Measurements from ENCODE around the gene KRT6A. TPM values are rescaled to one million over a fixed set of nuclear protein-coding genes. Genes with fewer than 3 reads are reported as not detected.

Gene KRT6A
- total RNA-seq = not detected

DNA sequence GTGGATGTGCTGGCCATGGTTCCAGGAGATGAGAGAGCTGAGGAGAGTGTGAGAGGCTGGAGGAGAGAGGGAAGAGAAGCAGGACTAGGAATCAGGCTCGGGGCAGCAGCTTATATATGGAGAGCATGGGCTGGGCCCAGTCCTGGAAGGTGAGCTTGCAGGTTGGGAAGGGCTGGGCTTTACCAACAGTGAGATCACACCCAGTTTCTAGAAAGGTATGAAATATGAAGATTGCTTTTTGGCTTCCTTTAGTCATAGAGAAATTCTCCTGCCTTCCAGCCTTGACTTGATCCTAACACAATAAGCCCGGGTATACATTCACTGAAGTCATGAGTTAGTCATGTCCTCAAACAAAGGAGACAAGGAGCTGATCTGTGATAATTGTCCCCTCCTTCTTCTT is at the start of gene KRT6A:
Gene KRT6A, minus strand, starts transcription at position 86 of the 400 bp plus-strand sequence. Its CDS starts 69 bp downstream, at position 17.
- no peak within 1 kb of the TSS for H3K4me3 ChIP-seq (ENCODE audit: low read length)
- no peaks in the 10 kb centered on the region for H3K4me1 ChIP-seq (ENCODE audit: insufficient read depth, low read length)
- no peaks in the 10 kb centered on the region for H3K9me3 ChIP-seq (ENCODE audit: low read depth, low read length)
- peaks cover 2% of the 10 kb centered on the region for H3K27me3 ChIP-seq (ENCODE audit: insufficient read depth, low read length)

DNA sequence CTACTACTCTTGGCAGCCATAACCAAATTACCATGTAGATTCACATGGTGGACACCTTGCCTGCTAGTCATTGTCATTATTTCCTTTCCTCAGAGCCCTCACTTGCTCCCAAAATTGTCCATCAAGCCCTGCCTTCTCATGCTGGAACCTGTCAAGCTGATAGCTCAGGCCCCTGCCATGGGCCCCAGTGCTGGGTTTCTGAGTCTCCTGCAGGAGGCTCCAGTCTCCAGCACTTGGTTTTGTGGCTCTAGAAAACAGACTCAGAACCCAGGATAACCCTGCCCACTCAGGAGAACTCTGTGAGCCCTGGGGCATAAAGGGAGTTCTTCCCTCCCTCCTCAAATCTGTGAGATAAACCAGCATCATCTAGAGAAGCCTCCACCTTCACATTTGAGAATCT is 49.1 kb upstream of the KRT6A start:
- Histone ChIP-seq H3K27me3 (ENCODE audit: insufficient read depth, low read length) (no peaks in the 10 kb centered on the region), H3K9me3 (ENCODE audit: low read depth, low read length) (no peaks in the 10 kb centered on the region), H3K4me1 (ENCODE audit: insufficient read depth, low read length) (no peaks in the 10 kb centered on the region), H3K4me3 (ENCODE audit: low read length) (no peak overlapping the region)

DNA sequence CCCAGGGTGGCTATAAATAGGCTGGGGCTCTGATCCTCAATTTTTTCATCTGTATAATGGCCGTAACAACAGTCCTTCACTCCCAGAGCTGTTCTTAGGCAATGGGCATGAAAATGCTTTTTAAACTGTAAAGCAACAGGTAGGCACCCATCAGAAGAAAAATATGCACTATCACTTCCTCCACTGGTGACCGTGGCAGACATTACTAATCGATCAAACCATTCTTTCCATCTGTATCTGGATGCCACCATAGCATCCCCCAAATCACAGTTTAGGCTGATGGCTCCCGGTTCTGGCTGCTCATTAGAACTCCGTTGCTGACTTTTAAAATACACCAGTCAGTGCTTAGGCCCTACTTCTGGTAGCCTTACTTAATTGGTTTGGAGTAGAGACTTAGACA is 48.7 kb upstream of the KRT6A start:
- no peaks in the 10 kb centered on the region for H3K9me3 ChIP-seq (ENCODE audit: low read depth, low read length)
- no peaks in the 10 kb centered on the region for H3K4me1 ChIP-seq (ENCODE audit: insufficient read depth, low read length)
- no peaks in the 10 kb centered on the region for H3K27me3 ChIP-seq (ENCODE audit: insufficient read depth, low read length)
- no peak overlapping the region for H3K4me3 ChIP-seq (ENCODE audit: low read length)

DNA sequence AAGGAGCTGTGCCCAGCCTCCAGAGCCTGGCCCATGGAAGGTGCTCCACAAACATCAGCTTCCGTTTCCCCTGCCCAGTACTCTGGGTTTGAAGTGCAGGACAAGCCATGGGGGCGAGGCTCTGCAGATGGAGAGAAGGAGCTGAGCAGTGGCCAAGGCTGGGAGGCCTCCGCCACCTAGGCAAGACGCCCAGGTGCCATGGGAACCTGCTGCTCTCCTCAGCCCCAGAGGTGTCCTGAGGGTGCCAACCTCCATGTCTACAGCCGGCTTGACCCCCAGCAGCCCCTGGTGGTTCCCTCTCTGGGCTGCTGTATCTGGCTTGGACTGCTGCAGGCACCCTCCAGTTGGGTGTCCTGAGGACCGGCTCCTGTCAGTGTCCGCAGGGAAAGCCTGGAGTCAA is 47.5 kb upstream of the KRT6A start:
- no peaks in the 10 kb centered on the region for H3K4me1 ChIP-seq (ENCODE audit: insufficient read depth, low read length)
- no peaks in the 10 kb centered on the region for H3K9me3 ChIP-seq (ENCODE audit: low read depth, low read length)
- no peak overlapping the region for H3K4me3 ChIP-seq (ENCODE audit: low read length)
- H3K27me3 ChIP-seq (ENCODE audit: insufficient read depth, low read length) = no peaks in the 10 kb centered on the region

DNA sequence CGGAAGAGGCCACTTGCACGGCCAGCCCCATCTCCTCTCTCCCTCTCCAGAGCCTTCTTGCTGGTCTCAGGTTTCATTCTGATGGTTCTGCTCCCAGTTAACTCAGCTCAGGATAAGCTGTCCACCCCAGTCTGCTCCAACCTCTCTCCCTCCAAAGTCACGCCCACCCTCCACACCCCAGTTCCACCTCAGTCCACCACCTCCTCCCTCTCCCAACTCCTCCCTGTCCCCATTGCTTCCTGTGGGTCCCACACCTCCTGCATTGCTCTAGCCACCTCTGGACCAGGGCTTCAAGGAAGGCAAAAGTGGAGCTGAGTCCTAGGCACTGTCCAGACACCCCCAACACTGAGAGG is 46.7 kb upstream of the KRT6A start:
- H3K4me3 ChIP-seq (ENCODE audit: low read length) = no peak overlapping the region
- H3K27me3 ChIP-seq (ENCODE audit: insufficient read depth, low read length) = no peaks in the 10 kb centered on the region
- H3K9me3 ChIP-seq (ENCODE audit: low read depth, low read length) = no peaks in the 10 kb centered on the region
- H3K4me1 ChIP-seq (ENCODE audit: insufficient read depth, low read length) = no peaks in the 10 kb centered on the region

DNA sequence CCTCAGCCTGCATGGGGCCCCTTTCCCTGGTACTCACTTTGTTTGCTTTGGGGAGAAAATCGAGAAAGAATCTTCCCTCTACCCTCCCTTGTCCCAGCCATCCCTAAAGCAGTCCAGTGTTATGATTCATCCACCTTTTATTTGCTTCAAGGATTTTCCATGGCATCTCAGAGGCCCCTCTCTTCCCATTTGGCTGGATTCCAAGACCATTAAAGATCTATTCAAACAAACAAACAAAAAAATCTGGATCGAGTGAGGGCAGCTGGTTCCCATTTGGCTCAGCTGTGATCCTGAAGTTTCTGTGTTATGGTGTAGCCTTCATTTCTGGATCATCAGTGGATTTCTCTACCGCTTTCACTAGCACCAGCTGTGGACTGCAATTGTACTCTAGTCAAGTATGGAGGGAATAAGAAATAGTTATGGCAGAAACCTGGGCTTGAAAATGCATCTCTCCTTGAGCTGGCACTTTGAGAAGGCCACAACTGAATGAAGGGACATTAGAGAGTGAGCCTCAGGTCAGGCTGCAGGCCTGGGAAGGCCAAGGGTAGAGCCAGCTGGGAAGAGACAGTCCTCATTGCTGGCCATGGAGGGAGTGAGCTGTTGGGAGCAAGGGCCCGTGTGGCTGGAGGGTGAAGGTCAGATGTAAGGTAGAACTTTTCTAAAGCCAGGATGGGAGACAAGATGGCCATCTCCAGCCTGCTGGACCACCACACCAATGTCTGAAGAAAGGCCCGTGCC is 46.2 kb upstream of the KRT6A start:
- Histone ChIP-seq H3K4me3 (ENCODE audit: low read length) (no peak overlapping the region), H3K27me3 (ENCODE audit: insufficient read depth, low read length) (no peaks in the 10 kb centered on the region), H3K4me1 (ENCODE audit: insufficient read depth, low read length) (no peaks in the 10 kb centered on the region), H3K9me3 (ENCODE audit: low read depth, low read length) (no peaks in the 10 kb centered on the region)

DNA sequence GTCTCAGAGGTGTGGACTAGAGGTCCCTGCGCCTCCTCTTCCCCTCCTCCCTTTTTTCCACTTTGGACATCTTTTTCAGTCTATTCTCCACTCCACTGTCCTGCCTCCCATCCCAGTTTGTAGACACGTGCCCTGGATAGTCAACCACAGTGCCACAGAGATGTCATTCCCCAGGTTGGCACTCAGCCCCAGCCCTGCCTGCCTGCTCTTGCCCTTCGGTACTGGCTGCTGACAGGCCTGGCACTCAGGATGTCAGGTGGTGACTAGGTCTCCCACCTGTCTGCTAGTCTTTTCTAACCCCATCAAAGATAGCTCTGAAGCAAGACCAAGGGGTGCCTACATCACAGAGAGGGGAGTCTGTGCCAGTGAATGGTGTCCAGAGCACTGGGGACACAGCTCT is 44.0 kb upstream of the KRT6A start:
- H3K27me3 ChIP-seq (ENCODE audit: insufficient read depth, low read length) = no peaks in the 10 kb centered on the region
- H3K9me3 ChIP-seq (ENCODE audit: low read depth, low read length) = no peaks in the 10 kb centered on the region
- H3K4me3 ChIP-seq (ENCODE audit: low read length) = no peak overlapping the region
- H3K4me1 ChIP-seq (ENCODE audit: insufficient read depth, low read length) = no peaks in the 10 kb centered on the region

DNA sequence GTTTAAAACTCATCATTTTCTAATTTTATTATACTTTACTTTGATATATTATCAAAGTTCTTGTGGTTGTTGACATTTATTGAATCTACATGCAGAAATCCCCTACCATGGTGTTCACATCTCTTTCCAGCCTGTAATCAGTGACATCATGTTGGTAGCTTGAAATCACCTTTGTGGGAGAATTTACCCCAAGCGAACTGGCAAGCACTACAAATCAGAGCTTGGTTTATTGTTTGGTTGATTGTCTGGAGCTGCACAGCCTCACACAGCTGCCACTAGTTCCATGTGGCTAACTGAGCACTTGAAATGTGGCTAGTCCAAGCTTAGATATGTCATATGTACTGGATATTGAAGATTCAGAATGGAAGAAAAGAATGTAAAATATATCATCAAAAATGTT is 42.5 kb upstream of the KRT6A start:
- Histone ChIP-seq H3K4me1 (ENCODE audit: insufficient read depth, low read length) (peaks cover 4% of the 10 kb centered on the region), H3K27me3 (ENCODE audit: insufficient read depth, low read length) (no peaks in the 10 kb centered on the region), H3K9me3 (ENCODE audit: low read depth, low read length) (no peaks in the 10 kb centered on the region), H3K4me3 (ENCODE audit: low read length) (no peak overlapping the region)

DNA sequence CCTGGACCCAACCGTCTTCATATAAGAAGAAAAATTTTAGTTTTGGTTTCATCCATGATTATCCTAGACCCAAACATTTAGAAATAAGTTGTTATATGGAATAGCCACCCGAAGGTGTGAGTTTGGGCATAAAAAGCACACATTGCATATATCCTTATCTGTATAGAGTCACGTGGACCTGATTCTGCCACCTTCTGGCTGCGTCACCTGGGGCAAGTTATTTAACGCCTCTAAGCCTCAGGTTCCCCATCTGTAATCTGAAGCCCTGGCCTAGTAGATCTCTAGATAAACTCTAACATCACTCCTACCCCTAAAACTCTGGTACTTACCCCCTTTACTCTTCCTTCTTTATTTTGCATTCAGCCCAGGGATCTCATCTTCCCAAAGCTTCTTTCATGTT is 41.4 kb upstream of the KRT6A start:
- H3K4me3 ChIP-seq (ENCODE audit: low read length) = no peak overlapping the region
- H3K4me1 ChIP-seq (ENCODE audit: insufficient read depth, low read length) = peaks cover 4% of the 10 kb centered on the region
- no peaks in the 10 kb centered on the region for H3K9me3 ChIP-seq (ENCODE audit: low read depth, low read length)
- H3K27me3 ChIP-seq (ENCODE audit: insufficient read depth, low read length) = no peaks in the 10 kb centered on the region

DNA sequence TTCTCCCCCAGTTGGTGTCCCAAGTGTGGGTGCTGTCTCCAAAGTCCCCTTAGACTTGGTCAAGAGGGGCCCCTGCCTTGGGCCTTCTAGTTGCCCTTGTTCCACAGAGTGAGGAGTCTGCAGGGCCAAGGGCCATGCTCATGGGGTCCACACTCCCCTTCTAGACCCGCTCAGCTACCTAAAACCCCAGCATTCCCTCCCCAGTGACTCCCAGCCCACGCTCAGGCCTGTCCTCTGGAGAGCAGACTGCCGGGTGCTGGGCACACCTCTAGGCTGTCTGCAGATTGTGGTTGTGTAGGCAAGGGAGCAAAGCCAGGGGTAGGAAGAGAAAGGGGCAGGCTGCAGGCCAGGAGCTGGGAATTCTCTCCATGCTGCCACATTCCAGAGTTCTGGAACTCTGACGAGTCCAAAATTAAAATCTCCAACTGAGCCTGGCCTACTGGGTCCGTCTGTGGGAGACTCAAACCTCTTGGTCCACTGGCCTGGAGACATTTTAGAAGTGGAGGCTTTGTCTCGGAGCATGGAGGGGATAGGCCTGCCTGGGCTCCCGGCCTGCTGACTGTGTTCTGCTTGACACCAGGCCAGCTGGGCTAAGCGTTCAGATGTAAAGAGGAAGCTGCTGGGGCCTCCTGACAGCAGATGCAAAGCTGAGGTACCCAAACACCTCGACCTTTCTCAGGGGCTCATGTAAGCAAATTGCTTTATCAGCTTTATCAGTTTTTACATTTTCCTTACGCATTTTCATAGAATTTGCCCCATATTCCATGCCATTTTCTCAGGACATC is 40.8 kb upstream of the KRT6A start:
- no peaks in the 10 kb centered on the region for H3K27me3 ChIP-seq (ENCODE audit: insufficient read depth, low read length)
- peaks cover 4% of the 10 kb centered on the region for H3K4me1 ChIP-seq (ENCODE audit: insufficient read depth, low read length)
- no peak overlapping the region for H3K4me3 ChIP-seq (ENCODE audit: low read length)
- H3K9me3 ChIP-seq (ENCODE audit: low read depth, low read length) = no peaks in the 10 kb centered on the region

DNA sequence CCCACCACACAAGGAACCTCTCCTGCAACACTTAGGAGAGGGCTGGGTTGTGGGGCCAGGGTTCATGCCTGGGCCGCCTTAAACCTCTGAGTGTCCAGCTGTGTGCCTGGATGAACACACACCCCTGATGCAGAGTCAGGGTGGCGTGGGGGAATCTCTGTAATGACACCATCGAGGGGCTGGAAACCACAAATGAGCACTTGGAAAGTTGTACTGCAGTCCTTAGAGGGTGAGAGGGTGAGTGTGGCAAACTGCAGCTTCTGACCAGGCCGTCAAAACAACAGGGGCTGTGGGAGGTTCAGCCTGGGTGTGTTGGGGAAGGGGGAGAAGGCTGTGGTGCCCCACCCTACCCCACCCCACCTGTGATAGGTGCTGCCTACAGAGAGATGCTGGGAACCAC is 39.6 kb upstream of the KRT6A start:
- H3K4me1 ChIP-seq (ENCODE audit: insufficient read depth, low read length) = peaks cover 4% of the 10 kb centered on the region
- no peak overlapping the region for H3K4me3 ChIP-seq (ENCODE audit: low read length)
- H3K9me3 ChIP-seq (ENCODE audit: low read depth, low read length) = no peaks in the 10 kb centered on the region
- H3K27me3 ChIP-seq (ENCODE audit: insufficient read depth, low read length) = no peaks in the 10 kb centered on the region

DNA sequence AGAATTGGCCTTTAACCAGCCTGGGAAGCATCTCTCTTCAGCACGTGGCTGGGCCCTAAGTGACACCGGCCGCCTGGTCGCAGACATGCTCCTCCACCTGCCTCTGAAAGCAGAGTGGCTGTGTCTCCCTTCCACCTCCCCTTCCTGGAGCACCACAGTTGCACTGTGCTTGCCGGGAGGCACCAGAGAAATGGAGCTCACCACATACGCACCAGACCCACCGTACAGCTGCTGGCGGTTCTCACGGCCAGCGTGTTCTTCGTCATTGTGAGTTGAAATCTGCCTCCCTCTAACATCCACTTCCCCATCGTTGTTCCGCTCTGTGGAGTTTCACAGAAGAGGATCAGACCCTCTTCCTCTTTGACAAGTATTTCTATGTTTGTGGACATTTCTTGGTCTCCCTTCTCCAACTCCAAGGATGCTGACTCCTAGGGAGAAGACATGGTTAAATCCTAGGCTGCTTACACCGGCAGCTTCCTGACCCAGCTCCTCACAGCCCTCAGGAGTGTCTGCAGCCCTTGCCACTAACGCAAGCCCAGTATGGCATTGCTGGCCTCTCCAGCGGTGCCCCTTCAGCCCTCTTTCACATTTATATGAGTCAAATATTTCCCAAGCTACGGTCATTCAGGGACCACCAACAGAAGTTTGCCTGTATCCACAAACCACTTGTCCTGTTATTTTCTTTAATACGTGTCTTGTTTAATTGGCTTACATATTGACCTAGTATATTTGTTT is 38.7 kb upstream of the KRT6A start:
- no peaks in the 10 kb centered on the region for H3K27me3 ChIP-seq (ENCODE audit: insufficient read depth, low read length)
- no peak overlapping the region for H3K4me3 ChIP-seq (ENCODE audit: low read length)
- H3K9me3 ChIP-seq (ENCODE audit: low read depth, low read length) = no peaks in the 10 kb centered on the region
- peaks cover 4% of the 10 kb centered on the region for H3K4me1 ChIP-seq (ENCODE audit: insufficient read depth, low read length)

DNA sequence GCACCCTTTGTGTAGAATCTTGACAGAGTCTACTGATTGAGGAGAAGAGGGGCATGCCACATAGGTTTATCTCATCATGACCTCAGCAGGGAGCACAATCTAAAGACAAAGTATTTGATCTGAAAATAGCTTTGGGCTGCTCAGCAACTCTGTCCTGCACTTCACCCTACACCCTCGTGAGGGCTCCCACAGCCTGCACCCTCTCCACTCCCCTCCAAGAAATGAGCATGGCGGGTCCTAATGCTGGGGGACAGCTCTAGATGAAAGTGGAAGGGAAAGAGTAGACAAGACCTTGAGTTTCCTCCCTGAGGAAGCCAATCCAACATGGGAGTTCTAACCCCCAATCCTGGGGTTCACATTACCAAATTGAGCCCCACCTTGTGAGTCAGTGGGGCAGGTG is 37.8 kb upstream of the KRT6A start:
- Histone ChIP-seq H3K27me3 (ENCODE audit: insufficient read depth, low read length) (no peaks in the 10 kb centered on the region), H3K4me3 (ENCODE audit: low read length) (no peak overlapping the region), H3K4me1 (ENCODE audit: insufficient read depth, low read length) (peaks cover 4% of the 10 kb centered on the region), H3K9me3 (ENCODE audit: low read depth, low read length) (no peaks in the 10 kb centered on the region)

DNA sequence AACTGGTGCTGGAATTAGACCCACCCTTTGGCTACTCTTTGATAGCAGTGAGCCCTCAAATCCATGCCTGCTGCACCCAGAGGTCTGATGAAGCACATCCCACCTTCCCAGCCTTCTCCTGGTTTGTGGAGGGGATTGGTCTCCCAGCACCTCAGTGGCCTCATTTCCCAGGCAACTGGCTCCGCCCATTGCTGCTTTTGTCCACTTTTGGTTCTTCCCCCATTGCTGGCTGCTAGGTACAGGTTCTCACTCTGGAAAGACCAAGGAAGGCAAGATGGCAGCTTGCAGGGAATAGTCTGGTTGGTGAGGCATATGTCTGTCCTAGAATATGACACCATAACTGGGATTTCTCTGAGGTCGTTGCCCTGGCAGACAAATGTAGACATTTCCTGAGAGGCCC is 37.3 kb upstream of the KRT6A start:
- Histone ChIP-seq H3K9me3 (ENCODE audit: low read depth, low read length) (no peaks in the 10 kb centered on the region), H3K4me3 (ENCODE audit: low read length) (no peak overlapping the region), H3K27me3 (ENCODE audit: insufficient read depth, low read length) (no peaks in the 10 kb centered on the region), H3K4me1 (ENCODE audit: insufficient read depth, low read length) (peaks cover 4% of the 10 kb centered on the region)

DNA sequence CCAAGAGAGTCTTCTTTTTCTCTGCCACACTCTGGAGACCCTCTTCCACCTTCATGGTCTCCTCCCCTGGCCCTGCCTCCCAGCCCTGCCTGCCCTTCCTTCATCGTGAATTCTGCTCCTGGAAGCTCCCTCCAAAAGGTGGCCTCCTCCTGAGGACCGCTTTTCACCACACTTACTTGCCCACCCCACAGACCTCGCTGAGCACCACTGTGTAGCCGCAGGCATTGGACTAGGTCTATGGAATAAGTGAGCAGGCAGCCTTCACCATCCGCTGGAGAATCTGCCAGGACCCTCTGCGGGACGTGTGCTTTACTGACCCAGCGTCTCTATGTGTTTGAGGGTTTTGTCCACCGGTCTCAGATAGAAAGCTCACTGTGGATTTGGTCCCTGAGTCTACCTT is 36.8 kb upstream of the KRT6A start:
- Histone ChIP-seq H3K4me1 (ENCODE audit: insufficient read depth, low read length) (peaks cover 4% of the 10 kb centered on the region), H3K27me3 (ENCODE audit: insufficient read depth, low read length) (no peaks in the 10 kb centered on the region), H3K9me3 (ENCODE audit: low read depth, low read length) (no peaks in the 10 kb centered on the region), H3K4me3 (ENCODE audit: low read length) (no peak overlapping the region)
